GM21381 (cell line): Measurements from ENCODE around the gene IFNK.

ENCODE experiments used
- ATAC-seq: cut with Tn5 transposase; IDR thresholded peaks from one replicate; pipeline ENCODE4 v1.9.1; 2021; ENCODE audit warnings: mild to moderate bottlenecking, moderate library complexity; ENCODE audit not compliant: unreplicated experiment

The IFNK gene

GRCh38 chr9:27537027-27537435, 12.9 kb downstream of the IFNK start:
- no peak for ATAC-seq

GRCh38 chr9:27537756-27538155, 13.7 kb downstream of the IFNK start:
- ATAC-seq, result no peak

GRCh38 chr9:27538647-27539046, 14.6 kb downstream of the IFNK start:
- ATAC-seq, result no peak

- ATAC-seq, result peak; percentile 49
Measured at GRCh38 chr9:27539479-27540441, 15.7 kb downstream of the IFNK start.

- ATAC-seq, result no peak
Measured at GRCh38 chr9:27540502-27540901, 16.4 kb downstream of the IFNK start.

- no peak for ATAC-seq
Measured at GRCh38 chr9:27541740-27542139, 17.6 kb downstream of the IFNK start.

GRCh38 chr9:27542508-27542907, 18.4 kb downstream of the IFNK start:
- no peak for ATAC-seq

- no peak for ATAC-seq
Measured at GRCh38 chr9:27545471-27545870, 21.4 kb downstream of the IFNK start.

- ATAC-seq, result no peak
Measured at GRCh38 chr9:27548055-27548741, 24.1 kb downstream of the IFNK start.

- no peak for ATAC-seq
Measured at GRCh38 chr9:27549196-27549755, 25.2 kb downstream of the IFNK start.

- ATAC-seq, result no peak
Measured at GRCh38 chr9:27554712-27555111, 30.6 kb downstream of the IFNK start.

- ATAC-seq, result no peak
Measured at GRCh38 chr9:27556470-27556869, 32.4 kb downstream of the IFNK start.

- ATAC-seq, result no peak
Measured at GRCh38 chr9:27558307-27558706, 34.2 kb downstream of the IFNK start.

- ATAC-seq, result no peak
Measured at GRCh38 chr9:27560457-27560856, 36.4 kb downstream of the IFNK start.

- peak; percentile 54 for ATAC-seq
Measured at GRCh38 chr9:27561685-27562084, 37.6 kb downstream of the IFNK start.

- ATAC-seq, result no peak
Measured at GRCh38 chr9:27563738-27564430, 39.8 kb downstream of the IFNK start.

- no peak for ATAC-seq
Measured at GRCh38 chr9:27564670-27565069, 40.6 kb downstream of the IFNK start.

- ATAC-seq, result no peak
Measured at GRCh38 chr9:27565696-27566095, 41.6 kb downstream of the IFNK start.

GRCh38 chr9:27566118-27566517, 42.0 kb downstream of the IFNK start:
- ATAC-seq, result no peak

GRCh38 chr9:27569406-27569805, 45.3 kb downstream of the IFNK start:
- ATAC-seq, result no peak

- ATAC-seq, result no peak
Measured at GRCh38 chr9:27571011-27571410, 46.9 kb downstream of the IFNK start.
